Measurements from ENCODE around the gene KRT80.

KRT80 gene

GRCh38 chr12:52137746-52138145 is 54.1 kb downstream of the KRT80 start:
- DNase-seq (ENCODE audit: low spot score): no peak

- no peak for DNase-seq (ENCODE audit: low spot score)
Measured at GRCh38 chr12:52132754-52133161, 59.1 kb downstream of the KRT80 start.

- no peak for DNase-seq (ENCODE audit: low spot score)
Measured at GRCh38 chr12:52130711-52131110, 61.1 kb downstream of the KRT80 start.

- DNase-seq (ENCODE audit: low spot score): no peak
Measured at GRCh38 chr12:52127683-52128450, 63.9 kb downstream of the KRT80 start.

- DNase-seq (ENCODE audit: low spot score): no peak
Measured at GRCh38 chr12:52126605-52127578, 64.9 kb downstream of the KRT80 start.

- no peak for DNase-seq (ENCODE audit: low spot score)
Measured at GRCh38 chr12:52126050-52126604, 65.7 kb downstream of the KRT80 start.

GRCh38 chr12:52125476-52125900 is 66.3 kb downstream of the KRT80 start:
- DNase-seq (ENCODE audit: low spot score): no peak

- no peak for DNase-seq (ENCODE audit: low spot score)
Measured at GRCh38 chr12:52123487-52124186, 68.2 kb downstream of the KRT80 start.

- no peak for DNase-seq (ENCODE audit: low spot score)
Measured at GRCh38 chr12:52122904-52123303, 68.9 kb downstream of the KRT80 start.

GRCh38 chr12:52122540-52122871 is 69.3 kb downstream of the KRT80 start:
- DNase-seq (ENCODE audit: low spot score): no peak

GRCh38 chr12:52121824-52122539 is 69.8 kb downstream of the KRT80 start:
- peak; percentile 59 for DNase-seq (ENCODE audit: low spot score)

- no peak for DNase-seq (ENCODE audit: low spot score)
Measured at GRCh38 chr12:52120951-52121823, 70.6 kb downstream of the KRT80 start.

- peak; percentile 26 for DNase-seq (ENCODE audit: low spot score)
Measured at GRCh38 chr12:52119398-52120254, 72.2 kb downstream of the KRT80 start.

Data from activated CD4-positive, alpha-beta T cell treated with anti-CD3 and anti-CD28 coated beads, Interleukin-2, Interleukin-4, amounts not matched to agents 100 ng/mL and 50 ng/mL, durations not matched to agents 16 hours and 8 hours (primary cell).